Cardiac fibroblast (primary cell): ENCODE results near the gene PNLDC1.
"Not testable (repeated sequence)": the region's sequence is repeated elsewhere in the genome, so short reads cannot be mapped to it uniquely, and the experiment has no call there.

Experiments used
- DNase-seq, 2 donors: peaks; one replicate each; pipeline versions ENCODE4 v3.0.0 to v3.0.0-alpha.2; 2010; ENCODE audit warnings: low read depth in 2 of 2
- H3K4me3 ChIP-seq, 2 donors: replicated peaks in 1 of 2; 1 replicate in 1 of 2; 2 replicates in 1 of 2; pipeline ENCODE4 v1.5.1; 2011; ENCODE audit warnings: low read depth in 2 of 2, low read length in 2 of 2, mild to moderate bottlenecking in 2 of 2, moderate library complexity in 1 of 2
- CTCF ChIP-seq: IDR thresholded peaks from one replicate; pipeline ENCODE4 v1.5.1; 2011; ENCODE audit warnings: low read depth, mild to moderate bottlenecking, low read length, inconsistent platforms

PNLDC1 gene

DNA sequence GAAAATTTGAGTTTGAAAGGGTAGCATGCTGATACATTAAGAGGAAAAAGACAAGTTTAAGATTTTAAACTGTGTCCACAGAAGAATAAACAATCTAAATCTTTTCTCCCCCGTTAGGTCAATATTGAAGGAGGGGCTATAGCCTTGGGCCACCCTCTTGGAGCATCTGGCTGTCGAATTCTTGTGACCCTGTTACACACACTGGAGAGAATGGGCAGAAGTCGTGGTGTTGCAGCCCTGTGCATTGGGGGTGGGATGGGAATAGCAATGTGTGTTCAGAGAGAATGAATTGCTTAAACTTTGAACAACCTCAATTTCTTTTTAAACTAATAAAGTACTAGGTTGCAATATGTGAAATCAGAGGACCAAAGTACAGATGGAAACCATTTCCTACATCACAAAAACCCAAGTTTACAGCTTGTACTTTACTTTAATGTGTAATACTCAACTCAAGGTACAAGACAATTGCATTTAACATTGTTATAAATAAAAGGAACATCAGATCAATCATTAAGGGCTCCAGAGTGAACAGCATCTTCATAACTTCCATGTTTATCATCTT, 21.5 kb upstream of the PNLDC1 start:
- no peak for DNase-seq
- TF ChIP-seq CTCF = no peak
- no peak overlapping the region for H3K4me3 ChIP-seq

- TF ChIP-seq CTCF = no peak
- no peak for DNase-seq
Measured at GRCh38 chr6:159788276-159788675, 11.8 kb upstream of the PNLDC1 start.

GRCh38 chr6:159788753-159789376, 11.2 kb upstream of the PNLDC1 start:
- DNase-seq = peak; percentile 48 to 50
- no peak for TF ChIP-seq CTCF
- H3K4me3 ChIP-seq = peak overlapping the region; percentile 97 to 99

More at GRCh38 chr6:159788276-159788675, 11.8 kb upstream of the PNLDC1 start:
- peak overlapping the region; percentile 97 to 99 for H3K4me3 ChIP-seq

DNA sequence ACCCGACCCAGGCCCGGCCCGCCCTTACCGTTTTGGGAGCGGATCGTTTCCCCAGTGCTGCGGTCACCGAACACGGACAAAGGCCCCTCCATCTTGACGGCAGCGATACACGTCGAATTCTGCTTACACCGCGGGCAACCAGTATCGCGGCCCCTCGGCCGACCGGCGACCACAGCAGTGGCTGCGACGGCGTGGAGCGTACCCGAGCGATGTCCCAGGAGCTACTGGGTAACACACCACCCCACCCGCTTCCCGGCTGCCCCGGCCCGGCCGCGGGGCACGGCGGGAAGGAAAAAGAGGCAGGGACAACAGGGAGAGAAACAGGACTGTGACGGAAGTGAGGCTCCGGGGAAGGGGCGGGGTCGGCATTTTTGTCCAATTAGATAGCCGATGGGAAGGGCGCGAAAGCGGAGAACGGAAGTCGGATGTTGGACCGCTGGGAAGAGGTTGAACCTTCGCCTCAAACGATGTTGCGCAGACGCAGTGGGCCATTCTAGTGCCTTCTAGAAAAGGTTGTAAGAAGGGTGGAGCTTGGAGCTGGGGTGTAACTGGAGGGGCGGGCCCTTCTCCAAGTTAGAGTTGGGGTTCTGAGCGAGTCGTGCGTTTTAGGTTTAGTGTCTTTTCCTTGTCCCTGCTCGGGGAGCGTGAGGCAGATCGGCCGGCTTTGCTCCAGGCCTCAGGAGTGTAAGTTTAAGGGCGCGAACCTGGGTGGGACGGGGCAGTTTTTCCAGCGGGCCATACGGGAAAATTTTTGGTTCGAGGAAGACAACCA, 10.5 kb upstream of the PNLDC1 start, which contains the start of gene TCP1:
TSS of gene TCP1 (minus strand) at position 226 of the 772 bp plus-strand sequence. CDS start at position 92, 134 bp downstream.
- no peak for TF ChIP-seq CTCF
- peak within 1 kb of the TSS; percentile 97 to 99 for H3K4me3 ChIP-seq
- DNase-seq = peak; percentile 100

- peak within 1 kb of the TSS; percentile 97 to 99 for H3K4me3 ChIP-seq
- no peak for TF ChIP-seq CTCF
- DNase-seq = peak; percentile 98 to 99
Measured at GRCh38 chr6:159790149-159790955, 9.7 kb upstream of the PNLDC1 start, which contains the start of gene MRPL18. Gene MRPL18, plus strand, starts transcription at chr6:159790467. Its CDS starts 121 bp downstream, at chr6:159790588.

DNA sequence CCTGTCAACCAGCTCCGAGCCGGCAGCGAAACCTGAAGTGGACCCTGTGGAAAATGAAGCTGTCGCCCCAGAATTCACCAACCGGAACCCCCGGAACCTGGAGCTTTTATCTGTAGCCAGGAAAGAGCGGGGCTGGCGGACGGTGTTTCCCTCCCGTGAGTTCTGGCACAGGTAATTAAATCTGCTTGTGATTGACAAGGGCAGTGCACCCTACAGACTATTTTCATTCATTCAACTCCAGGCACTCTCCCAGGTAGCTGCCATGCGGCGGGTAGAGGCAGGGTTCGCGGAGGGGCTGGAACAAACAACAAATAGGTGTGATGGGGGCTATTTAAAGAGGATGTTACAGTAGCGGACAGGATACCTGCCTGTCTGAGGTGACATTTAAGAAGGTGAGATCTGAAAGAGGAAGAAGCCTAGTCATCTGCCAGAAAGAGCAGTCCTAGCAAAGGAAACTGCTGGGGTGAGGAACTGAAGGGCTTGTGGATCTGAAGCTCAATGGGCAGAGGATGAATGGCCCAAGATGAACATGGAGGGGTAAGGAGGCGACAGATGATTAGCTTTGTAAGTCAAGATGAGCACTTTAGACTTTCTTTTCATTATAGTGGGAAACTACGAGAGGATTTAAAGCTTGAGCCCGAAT, 9.0 kb upstream of the PNLDC1 start:
- H3K4me3 ChIP-seq = peak overlapping the region; percentile 82 to 97
- no peak for DNase-seq
- TF ChIP-seq CTCF = no peak

GRCh38 chr6:159794976-159795375, 5.1 kb upstream of the PNLDC1 start:
- not testable (repeated sequence) for DNase-seq, H3K4me3 ChIP-seq
